HG03039 (cell line): ENCODE results near the gene KHNYN.
"Not testable (repeated sequence)": the region's sequence is repeated elsewhere in the genome, so short reads cannot be mapped to it uniquely, and the experiment has no call there.

ENCODE experiments used
- ATAC-seq: cut with Tn5 transposase; IDR thresholded peaks from one replicate; pipeline ENCODE4 v1.9.1; 2021; ENCODE audit warnings: mild to moderate bottlenecking, moderate library complexity; ENCODE audit not compliant: unreplicated experiment

Gene KHNYN

GRCh38 chr14:24465368-24465767 is 35.6 kb downstream of the KHNYN start:
- no peak for ATAC-seq

DNA sequence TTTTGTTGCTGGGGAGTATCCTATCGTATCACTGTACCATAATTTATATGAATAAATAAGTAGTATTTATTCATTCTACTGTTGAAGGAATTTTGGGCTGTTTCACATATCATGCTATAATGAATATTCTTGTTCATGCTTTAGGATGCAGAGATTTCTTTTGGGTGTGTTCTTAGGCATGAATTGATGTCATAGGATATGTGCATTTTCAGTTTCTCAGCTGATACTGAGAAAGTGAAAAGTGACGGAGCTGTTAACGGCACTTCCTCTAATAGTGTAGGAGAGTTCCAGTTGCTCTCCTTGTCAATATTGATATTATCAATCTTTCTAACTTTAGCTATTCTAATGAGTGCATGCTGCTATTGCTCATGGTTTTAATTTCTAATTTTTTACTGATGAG is 36.1 kb downstream of the KHNYN start:
- no peak for ATAC-seq

- ATAC-seq = not testable (repeated sequence)
Observed at GRCh38 chr14:24470450-24470849, 40.7 kb downstream of the KHNYN start.

DNA sequence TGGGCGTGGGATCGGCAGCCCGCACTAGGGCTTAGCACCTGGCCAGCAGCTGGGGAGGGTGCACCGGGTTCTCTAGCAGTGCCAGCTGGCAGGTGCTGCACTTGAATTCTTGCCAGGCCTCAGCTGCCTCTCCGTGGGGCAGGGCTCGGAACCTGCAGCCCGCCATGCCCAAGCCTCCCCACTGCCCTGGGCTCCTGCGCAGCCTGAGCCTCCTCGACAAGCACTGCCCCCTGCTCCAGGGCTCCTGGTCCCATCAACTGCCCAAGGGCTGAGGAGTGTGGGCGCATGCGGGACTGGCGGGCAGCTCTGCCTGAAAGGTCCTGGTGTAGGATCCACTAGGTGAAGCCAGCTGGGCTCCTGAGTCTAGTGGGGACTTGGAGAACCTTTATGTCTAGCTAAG is 43.5 kb downstream of the KHNYN start:
- no peak for ATAC-seq

DNA sequence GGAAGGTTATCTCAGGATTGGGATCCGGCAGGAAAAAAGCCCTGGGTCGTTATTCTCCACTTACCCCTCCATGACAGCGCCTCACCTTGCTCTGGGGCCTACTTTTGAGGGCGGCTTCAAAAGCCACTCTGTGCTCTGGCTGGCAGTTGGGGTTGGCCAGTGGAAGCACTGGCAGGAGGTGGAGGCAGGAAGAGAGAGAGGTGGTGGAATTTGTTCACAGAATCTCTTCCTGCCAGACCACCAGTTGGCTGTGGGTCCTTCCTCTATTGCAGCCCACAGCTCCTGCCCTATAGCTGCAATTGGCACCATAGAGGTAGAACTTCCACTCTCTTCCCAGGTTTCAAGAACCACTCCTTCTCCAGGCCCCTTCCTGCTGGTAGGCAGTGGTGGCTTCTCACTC is 45.5 kb downstream of the KHNYN start:
- ATAC-seq = no peak

- not testable (repeated sequence) for ATAC-seq
Observed at GRCh38 chr14:24479999-24480398, 50.2 kb downstream of the KHNYN start.

DNA sequence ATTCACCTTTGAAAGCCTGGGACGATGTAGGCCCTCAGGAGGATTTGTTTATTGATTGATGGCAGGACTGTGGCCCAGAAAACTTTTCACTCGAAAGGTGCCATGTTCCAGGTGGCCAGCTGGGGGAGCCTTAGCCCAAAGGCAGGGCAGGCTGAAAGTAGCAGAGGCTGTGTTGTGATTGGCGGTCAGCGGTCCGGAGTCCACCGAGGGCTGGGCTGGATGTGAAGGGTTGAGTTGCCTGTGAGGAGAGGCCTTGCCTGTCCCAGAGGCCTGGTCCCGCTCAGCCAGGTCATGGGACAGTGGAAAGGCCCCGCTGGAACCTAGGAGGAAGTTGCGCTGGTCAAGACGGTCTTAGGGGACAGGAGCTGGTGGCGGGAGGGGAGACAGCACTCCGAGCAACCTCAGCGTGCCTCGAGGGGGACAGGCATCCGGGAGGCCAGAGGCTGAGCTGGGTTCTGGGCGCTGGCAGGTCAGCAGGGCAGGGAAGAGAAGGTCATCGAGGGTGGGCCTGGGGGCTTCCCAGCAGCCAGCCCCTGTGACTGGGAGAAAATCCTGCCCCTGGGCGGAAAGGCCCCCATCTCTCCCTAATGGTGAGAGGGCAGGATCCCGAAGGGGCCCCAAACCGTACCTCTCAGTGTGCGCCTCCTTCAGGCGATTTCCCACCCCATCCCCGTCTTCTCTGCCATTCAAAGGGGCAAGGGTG is 52.0 kb downstream of the KHNYN start:
- peak; percentile 59 for ATAC-seq

DNA sequence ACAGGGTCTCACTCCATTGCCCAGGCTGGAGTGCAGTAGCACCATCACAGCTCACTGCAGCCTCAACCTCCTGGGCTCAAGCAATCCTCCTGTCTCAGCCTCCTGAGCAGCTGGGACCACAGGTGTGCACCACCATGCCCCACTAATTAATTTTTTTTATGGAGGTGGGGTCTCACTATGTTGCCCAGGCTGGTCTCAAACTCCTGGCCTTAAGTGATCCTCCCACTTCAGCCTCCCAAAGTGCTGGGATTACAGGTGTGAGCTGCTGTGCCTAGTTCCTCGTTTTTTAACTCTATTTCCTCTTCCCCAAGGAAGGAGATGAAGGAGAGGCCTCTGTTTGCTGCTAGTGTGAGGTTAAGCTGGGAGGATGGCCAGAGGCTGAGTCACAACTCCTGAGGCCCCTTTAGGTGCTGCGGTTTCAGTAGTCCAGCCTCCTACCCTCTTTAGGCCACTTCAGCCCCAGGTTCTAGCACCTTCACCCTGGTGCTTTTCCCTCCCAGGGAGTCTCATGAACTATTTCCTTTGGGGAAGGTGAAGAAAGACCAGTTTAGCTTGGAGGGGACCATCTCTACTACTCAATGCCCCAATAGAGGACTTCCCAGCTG is 53.0 kb downstream of the KHNYN start:
- not testable (repeated sequence) for ATAC-seq

GRCh38 chr14:24483604-24484252 is 54.0 kb downstream of the KHNYN start:
- no peak for ATAC-seq
